Measurements from ENCODE around the gene ITPR3.

- TF ChIP-seq ZFX (IDR thresholded peaks at IDR 0.05) (no peak), POLR2A (IDR thresholded peaks at IDR 0.05; ENCODE audit: borderline replicate concordance, extremely low read depth, insufficient read depth, insufficient read length) (no peak), EZH2 (IDR thresholded peaks at IDR 0.05) (no peak), CTCF (IDR thresholded peaks at IDR 0.05 in 2 of 3, conservative IDR thresholded peaks at IDR 0.05 in 1 of 3; ENCODE audit: borderline replicate concordance in 1 of 3, insufficient read depth in 1 of 3, low read depth in 2 of 3, low read length in 2 of 3) (peak; percentile 63 to 68 (median 66); a peak in 5 of 6 replicates), MAX (IDR thresholded peaks at IDR 0.05) (peak; percentile 56), ATF3 (IDR thresholded peaks at IDR 0.05) (no peak), RAD21 (IDR thresholded peaks at IDR 0.05; ENCODE audit: low read depth) (peak; percentile 84), ZNF274 (IDR thresholded peaks at IDR 0.05; ENCODE audit: low read depth, low read length) (no peak), POLR2AphosphoS5 (IDR thresholded peaks at IDR 0.05; ENCODE audit: low read depth, low read length) (peak; percentile 32; the same call in 1 of the 2 replicates)
Observed at GRCh38 chr6:33607784-33608161, 13.3 kb upstream of the ITPR3 start.
